HTR-8/SVneo (cell line): Measurements from ENCODE around the gene MGAT1.
A peak's percentile ranks its signal among the peaks of the same experiment; 100 is the strongest.

Source experiments
- DNase-seq: peaks from one replicate; pipeline ENCODE4 v3.0.0; 2011; ENCODE audit warnings: low spot score, mixed read lengths; ENCODE audit not compliant: insufficient read length
- FAIRE-seq: peaks from 2 replicates; lab custom pipeline; 2011; peaks lifted over from hg19 to GRCh38; lab: Jason Lieb, UNC

Gene MGAT1

GRCh38 chr5:180807654-180808414, 5.2 kb upstream of the MGAT1 start:
- DNase-seq (no peak), FAIRE-seq (no peak)

- no peak for FAIRE-seq
- no peak for DNase-seq
These were observed 4.4 kb upstream of the MGAT1 start for GRCh38 chr5:180807046-180807445.

DNA sequence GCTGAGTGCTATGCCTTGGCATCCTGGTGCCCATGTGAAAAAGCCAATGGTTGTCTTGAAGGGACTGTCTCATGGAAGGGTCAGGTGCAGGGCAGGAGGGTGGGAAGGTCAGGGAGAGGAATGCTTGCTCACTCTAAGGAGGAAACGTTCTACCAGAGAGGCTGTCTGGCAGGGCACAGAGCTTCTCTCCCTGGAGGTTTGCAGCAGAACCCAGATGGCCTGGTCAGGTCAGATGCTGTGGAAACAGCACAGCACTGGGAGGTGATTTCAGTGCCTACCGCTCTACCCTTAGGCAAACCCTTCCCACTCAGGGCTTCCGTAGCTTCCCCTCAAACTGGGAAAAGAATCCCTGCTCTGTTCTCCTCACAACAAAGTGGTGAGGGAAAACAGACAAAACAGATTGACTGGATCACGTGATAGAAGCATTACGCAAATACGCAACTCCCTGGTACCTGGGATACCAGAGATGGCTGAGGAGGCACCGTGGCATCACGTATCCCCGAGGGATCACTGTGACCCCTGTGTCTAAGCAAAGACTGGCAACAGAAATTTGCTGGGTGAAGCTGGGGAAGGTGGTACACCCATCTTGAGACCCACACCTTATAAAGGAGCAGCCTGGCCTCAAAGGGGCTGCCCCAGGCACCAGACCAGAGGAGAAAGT, 3.9 kb upstream of the MGAT1 start:
- FAIRE-seq = no peak
- DNase-seq = no peak

- FAIRE-seq (no peak), DNase-seq (no peak)
These were observed 1.6 kb upstream of the MGAT1 start for GRCh38 chr5:180804129-180804618.

GRCh38 chr5:180803181-180804128, 849 bp upstream of the MGAT1 start:
- FAIRE-seq = no peak

GRCh38 chr5:180801596-180802324, 846 bp downstream of the MGAT1 start:
- DNase-seq (no peak), FAIRE-seq (no peak)

More at GRCh38 chr5:180803181-180804128, 849 bp upstream of the MGAT1 start:
- DNase-seq = no peak

- FAIRE-seq (peak; percentile 28), DNase-seq (no peak)
These were observed 2.5 kb downstream of the MGAT1 start for GRCh38 chr5:180799902-180800801.

DNA sequence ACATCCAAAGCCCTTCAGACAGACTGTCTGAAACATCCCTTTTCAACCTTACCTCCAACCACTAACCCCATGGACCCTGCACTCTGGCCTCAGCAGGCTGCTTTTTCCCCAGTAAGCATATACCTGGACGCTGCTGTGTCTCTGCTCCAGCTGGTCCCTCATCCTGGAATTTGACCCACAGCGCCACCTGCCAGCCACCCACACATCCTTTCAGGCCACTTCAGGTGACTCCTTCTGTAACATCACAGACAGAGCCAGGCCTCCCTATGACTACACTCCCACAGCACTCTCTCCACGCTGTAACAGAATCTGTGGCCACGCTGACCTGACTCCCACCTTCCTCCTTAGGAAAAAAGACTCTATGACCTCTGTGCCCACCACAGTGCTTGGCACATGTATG, 3.4 kb downstream of the MGAT1 start:
- FAIRE-seq = no peak
- no peak for DNase-seq

DNA sequence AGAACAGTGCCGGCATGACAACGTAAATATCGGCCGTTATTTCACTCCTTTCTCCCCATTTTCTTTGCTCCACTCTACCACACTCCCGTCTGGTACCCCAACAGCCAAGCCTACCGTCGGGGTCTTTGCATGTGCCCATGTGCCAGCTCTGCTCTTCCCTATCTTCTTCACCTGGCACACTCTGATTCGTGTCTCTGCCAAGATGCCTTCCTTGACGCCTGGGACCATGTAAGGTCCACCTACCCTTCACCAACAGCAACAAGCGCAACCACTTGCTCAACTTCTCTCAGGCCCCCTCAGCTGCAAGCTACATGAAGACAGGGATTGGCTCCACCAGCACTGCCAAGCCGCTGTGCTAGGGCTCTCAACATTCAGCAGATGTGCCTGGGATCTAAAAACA, 4.4 kb downstream of the MGAT1 start:
- FAIRE-seq (no peak), DNase-seq (no peak)

- DNase-seq = no peak
- no peak for FAIRE-seq
These were observed 5.1 kb downstream of the MGAT1 start for GRCh38 chr5:180797256-180798192.

GRCh38 chr5:180795771-180796313, 6.8 kb downstream of the MGAT1 start:
- DNase-seq = no peak

GRCh38 chr5:180792965-180793287, 9.7 kb downstream of the MGAT1 start:
- DNase-seq (no peak), FAIRE-seq (no peak)

More at GRCh38 chr5:180795771-180796313, 6.8 kb downstream of the MGAT1 start:
- no peak for FAIRE-seq

- no peak for DNase-seq
- no peak for FAIRE-seq
These were observed 10.2 kb downstream of the MGAT1 start for GRCh38 chr5:180792287-180792964.

- no peak for FAIRE-seq
These were observed 10.9 kb downstream of the MGAT1 start for GRCh38 chr5:180791611-180792213.

GRCh38 chr5:180790524-180790923, 12.1 kb downstream of the MGAT1 start:
- FAIRE-seq (no peak), DNase-seq (no peak)

More at GRCh38 chr5:180791611-180792213, 10.9 kb downstream of the MGAT1 start:
- DNase-seq = no peak

GRCh38 chr5:180790020-180790419, 12.6 kb downstream of the MGAT1 start:
- FAIRE-seq (no peak), DNase-seq (no peak)
